Activated CD4-positive, alpha-beta T cell treated with anti-CD3 and anti-CD28 coated beads for 48 hours (primary cell): Measurements from ENCODE around the gene MDGA2.
"Not testable (repeated sequence)": the region's sequence is repeated elsewhere in the genome, so short reads cannot be mapped to it uniquely, and the experiment has no call there.

Source experiments
- DNase-seq: peaks from one replicate; pipeline ENCODE4 v3.0.0-alpha.2; 2020

The MDGA2 gene

DNA sequence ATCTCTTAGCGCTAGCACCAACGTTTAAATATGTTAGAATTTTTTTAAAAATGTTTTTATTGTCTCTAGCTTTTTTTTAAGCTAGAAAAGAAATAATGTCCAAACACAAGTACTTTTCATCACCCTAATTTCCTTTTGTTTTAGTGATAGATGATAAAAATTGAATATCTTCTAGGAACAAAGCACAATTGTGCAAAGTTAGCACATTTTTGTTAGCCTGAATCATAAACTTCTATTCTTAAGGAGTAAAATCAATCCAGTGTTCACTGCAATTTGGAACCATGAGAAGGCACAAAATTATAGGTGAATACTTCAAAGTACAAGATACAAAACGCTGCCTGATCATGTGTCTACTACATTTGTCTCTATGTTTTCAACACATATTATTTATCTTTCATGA lies 615.4 kb downstream of the MDGA2 start:
- no peak for DNase-seq

DNA sequence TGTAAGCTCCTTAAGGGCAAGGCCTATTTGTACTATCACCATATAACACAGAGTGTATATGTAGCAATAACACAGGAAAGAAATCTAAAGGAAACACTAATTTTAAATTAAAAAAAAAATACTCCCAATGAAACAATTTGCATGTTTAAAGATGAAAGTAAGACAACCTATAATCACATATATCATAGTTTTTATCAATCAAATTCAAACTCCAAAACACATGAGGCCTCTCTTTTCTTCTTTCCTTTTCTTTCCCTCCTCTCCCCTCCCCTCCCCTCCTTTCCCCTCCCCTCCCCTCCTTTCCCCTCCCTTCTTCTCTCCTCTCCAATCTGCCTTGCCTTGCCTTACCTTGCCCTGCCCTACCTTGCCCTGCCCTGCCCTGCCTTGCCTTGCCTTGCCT lies 618.0 kb downstream of the MDGA2 start:
- DNase-seq, result no peak

- DNase-seq, result no peak
These were observed 630.6 kb downstream of the MDGA2 start for GRCh38 chr14:47044841-47045240.

DNA sequence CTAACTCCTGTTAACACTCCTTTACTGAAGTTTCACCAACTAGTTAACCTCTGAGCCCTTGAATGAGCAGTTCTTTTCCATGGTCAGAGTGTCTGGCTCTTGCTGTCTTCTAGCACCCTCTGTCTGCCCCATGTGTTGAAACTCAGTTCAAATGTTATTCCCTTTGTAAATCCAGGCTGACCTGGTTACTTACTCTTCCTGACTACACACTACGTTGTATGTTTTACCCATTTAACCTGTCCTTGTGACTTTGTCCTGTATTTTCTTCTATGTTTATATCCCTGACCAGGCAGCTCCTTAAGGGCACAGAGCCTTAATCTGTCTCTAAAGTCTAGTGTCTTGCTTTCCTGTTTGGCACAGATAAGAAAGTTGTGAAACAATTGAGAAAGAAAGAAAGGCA lies 634.9 kb downstream of the MDGA2 start:
- no peak for DNase-seq

DNA sequence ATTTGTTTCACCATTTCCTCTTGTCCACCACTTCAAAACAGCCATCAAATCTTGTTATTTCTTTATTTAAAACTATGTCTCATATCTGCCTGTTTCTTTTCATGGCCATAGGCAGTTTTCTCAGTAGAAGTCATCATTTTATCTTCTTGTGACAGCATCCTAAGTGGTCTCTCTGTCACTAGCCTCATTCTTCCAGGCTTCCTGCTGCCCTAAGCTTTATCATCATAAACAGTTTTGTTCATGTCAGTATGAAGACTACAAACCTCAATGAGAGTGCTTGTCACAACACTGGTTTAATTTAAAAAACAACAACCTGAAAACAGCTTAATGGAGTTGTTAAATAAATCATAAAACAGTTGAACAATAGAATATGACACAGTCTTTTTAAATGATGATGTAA lies 636.1 kb downstream of the MDGA2 start:
- no peak for DNase-seq

DNA sequence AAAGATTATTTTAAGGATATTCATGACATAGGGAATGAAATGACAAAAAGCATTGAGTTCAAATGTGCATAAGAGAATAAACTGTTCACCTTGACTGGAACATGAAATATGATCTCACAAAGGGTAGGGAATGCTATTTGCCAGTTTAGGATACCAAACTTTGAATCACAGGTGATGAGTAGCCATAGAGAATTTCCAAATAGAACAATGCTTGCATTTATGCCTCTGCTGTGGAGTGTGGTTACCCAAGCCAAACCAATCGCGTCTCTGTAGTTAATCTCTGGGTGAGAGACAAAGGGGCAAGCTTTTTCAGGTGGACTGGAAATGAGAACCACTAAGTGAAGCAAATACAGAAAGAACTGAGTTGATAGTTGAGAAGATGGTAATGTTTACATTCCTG lies 652.7 kb downstream of the MDGA2 start:
- no peak for DNase-seq

DNA sequence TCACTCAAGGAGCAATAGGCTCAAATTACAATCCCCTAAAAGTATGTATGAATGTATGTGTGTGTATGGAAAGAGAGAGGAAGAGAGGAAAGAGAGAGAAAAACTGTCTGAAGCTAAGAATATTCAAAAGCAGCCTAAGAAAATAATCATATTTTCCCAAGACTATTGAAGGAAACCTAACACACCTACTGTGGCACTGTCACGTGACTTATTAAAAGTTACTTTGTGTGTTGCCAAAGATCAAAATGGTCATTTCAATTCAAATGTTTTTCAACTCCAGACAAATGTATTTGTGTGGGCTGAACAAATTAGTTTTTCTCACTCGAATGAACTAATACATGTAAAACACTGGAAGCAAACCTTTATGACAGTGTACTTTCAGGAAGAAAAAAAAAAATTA lies 654.9 kb downstream of the MDGA2 start:
- DNase-seq, result no peak

DNA sequence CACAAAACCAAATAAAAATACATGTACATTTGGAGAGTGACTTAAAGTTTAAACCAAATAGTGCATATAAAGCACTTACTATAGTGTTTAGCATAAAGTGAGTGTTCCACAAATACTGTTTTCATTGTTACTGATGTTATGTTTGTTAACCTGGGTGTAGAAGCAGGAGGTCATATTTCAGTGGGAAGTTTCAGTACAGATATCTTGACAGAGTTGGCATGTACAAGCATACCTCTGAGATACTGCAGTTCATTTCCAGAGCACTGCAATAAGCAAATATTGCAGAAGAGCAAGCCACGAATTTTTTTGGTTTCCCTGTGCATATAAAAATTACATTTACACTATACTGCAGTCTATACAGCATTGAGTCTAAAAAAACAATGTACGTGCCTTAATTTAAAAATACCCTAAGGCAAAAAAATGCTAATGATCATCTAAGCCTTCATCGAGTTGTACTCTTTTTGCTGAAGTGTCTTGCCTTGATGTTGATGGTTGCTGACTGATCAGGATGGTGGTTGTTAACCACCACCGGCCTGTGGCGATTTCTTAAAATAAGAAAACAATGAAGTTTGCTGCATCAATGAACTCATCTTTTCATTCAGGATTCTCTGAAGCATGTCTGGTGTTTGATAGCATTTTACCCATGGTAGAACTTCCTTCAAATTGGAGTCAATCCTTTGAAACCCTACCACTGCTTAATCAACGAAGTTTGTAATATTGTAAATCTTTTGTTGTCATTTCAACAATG lies 662.7 kb downstream of the MDGA2 start:
- no peak for DNase-seq

DNA sequence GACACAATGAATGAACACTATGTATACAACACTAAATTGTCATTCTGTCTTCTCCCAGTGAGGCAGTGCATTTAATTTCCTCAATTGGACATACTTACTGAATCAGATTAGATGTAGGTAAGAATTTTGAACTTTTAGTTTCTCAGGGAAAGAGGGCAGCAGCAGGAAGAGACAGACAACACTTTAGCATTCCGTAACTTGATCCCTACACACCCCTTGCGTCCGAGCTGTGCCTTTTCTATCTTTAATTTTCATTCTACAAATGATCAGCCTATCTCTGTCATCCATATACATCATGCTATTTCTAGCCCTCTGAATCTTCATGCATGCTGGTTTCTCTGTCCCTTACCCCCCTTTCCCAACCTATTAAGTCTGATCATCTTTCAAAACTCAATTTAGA lies 665.8 kb downstream of the MDGA2 start:
- no peak for DNase-seq

DNA sequence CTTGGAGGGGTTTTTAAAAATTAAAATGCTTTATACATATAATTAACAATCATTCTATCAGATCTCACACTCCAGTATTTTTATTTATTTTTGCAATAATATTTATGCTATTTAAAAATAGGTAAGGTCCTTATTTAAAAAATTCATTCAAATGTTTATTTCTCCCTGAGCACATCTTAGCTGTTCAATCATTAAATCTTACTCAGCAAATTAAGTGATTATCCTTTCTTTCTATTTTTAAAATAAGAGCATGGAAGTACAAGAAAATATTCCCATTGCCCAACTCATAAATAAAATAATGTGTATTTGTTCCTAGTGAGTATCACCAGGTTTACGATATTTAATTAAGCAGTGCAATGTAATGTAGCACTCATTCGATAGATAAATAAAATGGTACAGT lies 666.7 kb downstream of the MDGA2 start:
- DNase-seq, result no peak

- DNase-seq, result no peak
These were observed 675.7 kb downstream of the MDGA2 start for GRCh38 chr14:46999661-47000060.

GRCh38 chr14:46989566-46989965 lies 685.8 kb downstream of the MDGA2 start:
- no peak for DNase-seq

GRCh38 chr14:46988312-46988711 lies 687.1 kb downstream of the MDGA2 start:
- no peak for DNase-seq

- no peak for DNase-seq
These were observed 689.6 kb downstream of the MDGA2 start for GRCh38 chr14:46985529-46986380.

- DNase-seq, result no peak
These were observed 702.1 kb downstream of the MDGA2 start for GRCh38 chr14:46973295-46973694.

GRCh38 chr14:46964378-46964777 lies 711.0 kb downstream of the MDGA2 start:
- no peak for DNase-seq

DNA sequence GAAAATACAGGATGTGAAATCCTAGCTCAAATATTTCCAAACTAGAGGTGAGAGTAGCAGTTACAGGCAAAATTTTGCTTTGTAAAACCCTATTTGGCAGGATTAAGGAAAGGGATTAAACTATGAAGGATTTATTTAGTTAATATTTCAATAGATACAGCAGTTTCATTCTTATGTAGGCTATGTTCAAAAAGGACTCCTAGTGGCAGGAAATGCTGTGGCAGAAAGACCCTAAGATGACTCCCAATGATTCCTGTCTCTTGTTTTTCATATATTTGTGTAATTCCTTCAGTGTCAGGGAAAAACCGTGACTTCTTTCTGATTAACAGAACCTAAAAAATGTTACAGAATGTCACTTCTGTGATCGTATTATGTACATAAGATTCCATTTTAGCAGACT lies 724.3 kb downstream of the MDGA2 start:
- no peak for DNase-seq

- no peak for DNase-seq
These were observed 734.8 kb downstream of the MDGA2 start for GRCh38 chr14:46940611-46941010.

DNA sequence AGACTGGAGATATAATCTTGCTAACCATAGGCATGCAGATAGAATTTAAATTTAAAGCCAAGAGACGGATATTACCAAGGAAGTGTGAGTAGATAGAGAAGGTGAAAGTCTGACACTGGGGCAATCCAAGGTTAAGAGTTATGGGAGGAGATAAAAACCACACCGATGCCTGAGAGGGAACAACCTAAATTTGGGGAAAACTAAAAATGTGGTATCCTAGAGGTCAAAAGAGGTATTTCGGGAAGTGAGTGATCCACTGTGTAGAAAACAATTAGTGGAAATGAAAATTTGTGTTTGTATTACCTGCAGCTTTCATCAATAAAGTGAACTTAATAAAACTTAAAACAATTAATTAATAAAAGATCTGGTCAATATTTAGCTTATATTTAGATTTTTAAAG lies 754.9 kb downstream of the MDGA2 start:
- no peak for DNase-seq

DNA sequence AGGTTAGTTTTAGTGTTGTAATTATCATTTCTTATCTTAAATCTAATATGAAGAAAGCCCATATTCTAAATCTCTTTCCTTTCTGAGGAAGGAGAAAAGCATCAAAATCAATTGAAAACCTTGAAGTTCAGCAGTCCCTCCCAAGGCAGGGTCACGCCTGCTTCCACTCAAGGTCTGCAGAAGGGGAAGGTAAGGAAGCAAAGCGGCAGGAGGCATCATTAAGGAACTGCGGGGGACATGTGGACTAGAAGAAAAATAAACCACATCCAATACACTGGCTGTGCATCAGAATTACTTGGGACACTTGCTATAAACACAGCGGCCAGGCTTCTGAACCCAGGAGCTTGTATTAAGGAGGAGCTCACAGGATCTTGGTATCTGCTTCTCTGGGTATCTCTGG lies 759.9 kb downstream of the MDGA2 start:
- DNase-seq, result not testable (repeated sequence)

- DNase-seq, result no peak
These were observed 772.6 kb downstream of the MDGA2 start for GRCh38 chr14:46902837-46903236.

- no peak for DNase-seq
These were observed 780.9 kb downstream of the MDGA2 start for GRCh38 chr14:46894476-46894875.

DNA sequence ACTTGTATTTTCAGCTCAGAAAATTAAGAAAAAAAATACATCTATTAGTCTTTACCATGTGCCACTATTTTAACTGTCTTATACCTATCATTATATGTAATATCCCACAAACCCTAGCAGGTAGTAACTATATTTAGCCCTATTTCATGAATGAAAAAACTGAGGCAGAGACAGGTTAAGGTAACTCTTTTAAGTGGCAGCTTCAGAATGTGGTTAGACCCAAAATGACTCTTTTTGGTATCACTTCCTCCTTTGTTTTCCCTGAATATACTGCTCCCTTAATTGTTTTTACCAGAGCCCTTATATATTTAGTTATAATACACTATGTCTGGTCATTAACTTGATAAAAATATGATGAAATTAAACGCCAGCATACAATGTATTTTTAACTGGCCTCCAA lies 788.3 kb downstream of the MDGA2 start:
- DNase-seq, result no peak

DNA sequence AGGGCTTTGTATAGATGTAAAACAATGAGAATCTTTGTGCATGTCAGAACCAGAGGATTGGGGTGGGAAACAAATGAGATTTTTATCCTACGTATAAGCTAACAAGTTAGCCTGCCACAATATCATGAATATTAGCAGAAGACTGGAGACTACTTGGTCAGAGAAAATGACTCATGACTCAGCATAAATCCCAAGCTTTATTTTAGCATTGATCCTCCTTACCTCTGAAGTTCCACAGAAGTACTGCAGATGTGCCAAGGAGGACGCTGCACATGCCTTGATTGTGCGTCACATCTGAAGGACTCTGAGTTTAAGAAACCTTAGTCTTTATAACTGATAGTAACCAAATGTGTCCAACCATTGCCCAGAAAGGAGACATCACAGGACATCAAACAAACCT lies 789.8 kb downstream of the MDGA2 start:
- no peak for DNase-seq

DNA sequence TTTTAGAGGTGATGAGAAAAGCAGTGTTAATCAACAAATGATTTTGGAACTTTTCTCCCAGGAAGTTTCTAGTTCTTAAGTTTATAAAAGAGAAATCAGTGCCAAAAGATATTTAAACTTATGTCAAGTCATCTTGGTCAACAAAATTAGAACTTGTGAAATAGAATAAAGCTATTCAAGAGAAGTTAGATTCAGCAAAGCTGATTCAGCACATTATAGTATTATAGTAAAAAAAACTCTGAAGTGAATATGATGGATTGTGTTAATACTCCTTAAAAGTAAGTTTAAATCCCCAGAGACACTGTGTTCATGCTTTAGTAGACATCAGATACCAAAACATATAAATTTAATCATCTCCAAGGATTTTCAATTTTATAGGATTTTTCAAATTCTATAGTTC lies 813.7 kb downstream of the MDGA2 start:
- DNase-seq, result no peak
